ENCODE data around the gene ACTL8. TPM values are rescaled to one million over a fixed set of nuclear protein-coding genes. Genes with fewer than 3 reads are reported as not detected.

The ACTL8 gene
- total RNA-seq, 1 donor from 2014 or later: not detected

GRCh38 chr1:17772615-17773212 lies 17.6 kb downstream of the ACTL8 start:
- peaks cover 4% of the 10 kb centered on the region for H3K4me1 Mint-ChIP-seq
- peaks cover 21% of the 10 kb centered on the region for H3K27me3 Mint-ChIP-seq (ENCODE audit: low read depth)
- TF ChIP-seq, protein P1, sequence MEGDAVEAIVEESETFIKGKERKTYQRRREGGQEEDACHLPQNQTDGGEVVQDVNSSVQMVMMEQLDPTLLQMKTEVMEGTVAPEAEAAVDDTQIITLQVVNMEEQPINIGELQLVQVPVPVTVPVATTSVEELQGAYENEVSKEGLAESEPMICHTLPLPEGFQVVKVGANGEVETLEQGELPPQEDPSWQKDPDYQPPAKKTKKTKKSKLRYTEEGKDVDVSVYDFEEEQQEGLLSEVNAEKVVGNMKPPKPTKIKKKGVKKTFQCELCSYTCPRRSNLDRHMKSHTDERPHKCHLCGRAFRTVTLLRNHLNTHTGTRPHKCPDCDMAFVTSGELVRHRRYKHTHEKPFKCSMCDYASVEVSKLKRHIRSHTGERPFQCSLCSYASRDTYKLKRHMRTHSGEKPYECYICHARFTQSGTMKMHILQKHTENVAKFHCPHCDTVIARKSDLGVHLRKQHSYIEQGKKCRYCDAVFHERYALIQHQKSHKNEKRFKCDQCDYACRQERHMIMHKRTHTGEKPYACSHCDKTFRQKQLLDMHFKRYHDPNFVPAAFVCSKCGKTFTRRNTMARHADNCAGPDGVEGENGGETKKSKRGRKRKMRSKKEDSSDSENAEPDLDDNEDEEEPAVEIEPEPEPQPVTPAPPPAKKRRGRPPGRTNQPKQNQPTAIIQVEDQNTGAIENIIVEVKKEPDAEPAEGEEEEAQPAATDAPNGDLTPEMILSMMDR (IDR thresholded peaks at IDR 0.05; ENCODE audit: unreplicated experiment): no peak
- no peak for DNase-seq (ENCODE audit: low spot score in 2 of 2, unreplicated experiment in 2 of 2)
- no peak overlapping the region for H3K27ac Mint-ChIP-seq
- H3K36me3 Mint-ChIP-seq: no peaks in the 10 kb centered on the region
- H3K4me3 Mint-ChIP-seq: no peak overlapping the region
- no peaks in the 10 kb centered on the region for H3K9me3 Mint-ChIP-seq

DNA sequence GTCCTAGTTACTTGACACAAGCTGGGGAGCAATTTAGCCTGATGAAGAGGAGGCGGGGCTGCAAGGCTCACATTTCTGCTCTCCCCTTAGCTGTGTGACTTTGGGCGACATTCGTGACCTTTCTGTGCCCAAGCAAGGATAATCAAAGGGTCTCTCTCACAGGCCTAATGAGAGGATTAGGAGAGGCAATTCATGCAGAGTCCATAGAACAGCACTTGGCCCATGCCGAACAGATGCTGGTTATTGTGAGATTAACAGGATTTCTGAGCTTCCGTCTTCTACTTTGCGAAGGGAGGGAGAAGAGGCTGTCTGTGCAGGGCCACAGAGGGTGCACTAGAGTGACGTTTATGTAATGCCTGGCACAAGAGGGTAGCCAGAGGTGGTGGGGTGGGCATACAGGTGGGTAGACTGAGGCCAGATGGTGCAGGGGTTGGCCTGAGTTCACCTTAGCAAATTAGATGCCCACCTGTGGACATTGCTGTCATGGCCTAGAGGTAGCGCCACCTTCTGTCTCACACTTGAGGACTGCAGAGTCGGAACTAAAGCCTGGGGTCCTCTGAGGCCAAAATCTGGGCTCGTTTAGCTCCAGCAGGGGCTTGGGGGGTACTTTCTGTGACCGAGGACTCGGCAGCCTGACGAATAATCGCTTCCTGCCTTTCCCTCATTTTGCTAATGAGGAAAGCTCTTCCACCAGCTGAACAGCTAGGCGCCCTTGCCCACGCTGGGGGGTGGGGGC lies 18.6 kb downstream of the ACTL8 start:
- no peak overlapping the region for H3K27ac Mint-ChIP-seq
- TF ChIP-seq, protein P1 (IDR thresholded peaks at IDR 0.05; ENCODE audit: unreplicated experiment): no peak
- H3K27me3 Mint-ChIP-seq (ENCODE audit: low read depth): peaks cover 25% of the 10 kb centered on the region
- H3K4me1 Mint-ChIP-seq: peaks cover 4% of the 10 kb centered on the region
- no peak overlapping the region for H3K4me3 Mint-ChIP-seq
- no peaks in the 10 kb centered on the region for H3K36me3 Mint-ChIP-seq
- H3K9me3 Mint-ChIP-seq: no peaks in the 10 kb centered on the region
- DNase-seq (ENCODE audit: low spot score in 2 of 2, unreplicated experiment in 2 of 2): no peak

DNA sequence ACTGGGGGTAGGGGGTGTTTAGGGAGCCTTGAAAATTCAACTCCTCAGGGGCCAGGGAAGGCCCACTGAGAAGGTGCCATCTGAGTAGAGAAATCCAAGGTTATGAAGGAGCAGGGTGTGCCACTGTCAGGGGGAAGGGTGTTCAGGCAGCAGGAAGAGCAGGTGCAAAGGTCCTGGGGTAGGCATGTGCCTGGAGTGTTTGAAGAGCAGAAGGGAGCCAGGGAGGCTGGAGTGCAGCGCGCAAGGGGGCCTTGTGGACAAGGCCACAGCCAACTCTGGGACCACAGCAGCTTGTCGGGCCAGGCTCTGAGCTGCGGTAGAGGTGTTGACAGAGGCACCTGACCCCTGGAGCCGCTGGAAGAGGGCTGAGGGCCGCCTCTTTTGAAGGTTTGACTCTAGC lies 19.3 kb downstream of the ACTL8 start:
- TF ChIP-seq, protein P1 (IDR thresholded peaks at IDR 0.05; ENCODE audit: unreplicated experiment): no peak
- H3K27ac Mint-ChIP-seq: no peak overlapping the region
- no peak for DNase-seq (ENCODE audit: low spot score in 2 of 2, unreplicated experiment in 2 of 2)
- peaks cover 27% of the 10 kb centered on the region for H3K27me3 Mint-ChIP-seq (ENCODE audit: low read depth)
- H3K4me3 Mint-ChIP-seq: no peak overlapping the region
- H3K36me3 Mint-ChIP-seq: no peaks in the 10 kb centered on the region
- peaks cover 4% of the 10 kb centered on the region for H3K4me1 Mint-ChIP-seq
- no peaks in the 10 kb centered on the region for H3K9me3 Mint-ChIP-seq

DNA sequence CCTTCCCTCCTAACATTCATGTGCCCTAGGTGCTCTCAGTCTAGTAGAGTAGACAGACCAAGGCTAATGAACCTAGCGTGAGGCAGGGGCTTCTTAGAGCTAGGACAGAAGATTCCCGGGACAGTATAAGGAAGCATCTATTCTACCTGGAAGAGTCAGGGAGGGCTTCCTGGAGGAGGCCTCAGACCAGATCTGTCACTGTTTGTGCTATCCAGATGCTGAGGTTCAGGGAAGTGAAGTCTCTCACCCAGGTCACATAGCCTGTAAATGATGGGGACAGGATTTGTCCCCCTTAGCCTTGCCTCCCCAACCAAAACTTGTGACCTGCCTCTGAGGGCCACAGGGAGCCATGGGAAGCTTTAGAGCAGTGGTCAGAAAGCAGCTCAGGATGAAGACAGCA lies 20.7 kb downstream of the ACTL8 start:
- Mint-ChIP-seq H3K27ac (no peak overlapping the region), H3K4me3 (no peak overlapping the region), H3K9me3 (no peaks in the 10 kb centered on the region), H3K36me3 (no peaks in the 10 kb centered on the region), H3K4me1 (peaks cover 4% of the 10 kb centered on the region), H3K27me3 (ENCODE audit: low read depth) (peaks cover 26% of the 10 kb centered on the region)
- DNase-seq (ENCODE audit: low spot score in 2 of 2, unreplicated experiment in 2 of 2): no peak
- TF ChIP-seq, protein P1 (IDR thresholded peaks at IDR 0.05; ENCODE audit: unreplicated experiment): no peak

- TF ChIP-seq, protein P1 (IDR thresholded peaks at IDR 0.05; ENCODE audit: unreplicated experiment): no peak
- Mint-ChIP-seq H3K36me3 (no peaks in the 10 kb centered on the region), H3K4me1 (peaks cover 4% of the 10 kb centered on the region), H3K9me3 (no peaks in the 10 kb centered on the region), H3K4me3 (no peak overlapping the region), H3K27me3 (ENCODE audit: low read depth) (peaks cover 26% of the 10 kb centered on the region), H3K27ac (no peak overlapping the region)
- no peak for DNase-seq (ENCODE audit: low spot score in 2 of 2, unreplicated experiment in 2 of 2)
Measured at GRCh38 chr1:17776426-17776825, 21.3 kb downstream of the ACTL8 start.

All from mesothelial cell of epicardium (in vitro differentiated cells).